Measurements from ENCODE around the gene DYRK1A.

DNA sequence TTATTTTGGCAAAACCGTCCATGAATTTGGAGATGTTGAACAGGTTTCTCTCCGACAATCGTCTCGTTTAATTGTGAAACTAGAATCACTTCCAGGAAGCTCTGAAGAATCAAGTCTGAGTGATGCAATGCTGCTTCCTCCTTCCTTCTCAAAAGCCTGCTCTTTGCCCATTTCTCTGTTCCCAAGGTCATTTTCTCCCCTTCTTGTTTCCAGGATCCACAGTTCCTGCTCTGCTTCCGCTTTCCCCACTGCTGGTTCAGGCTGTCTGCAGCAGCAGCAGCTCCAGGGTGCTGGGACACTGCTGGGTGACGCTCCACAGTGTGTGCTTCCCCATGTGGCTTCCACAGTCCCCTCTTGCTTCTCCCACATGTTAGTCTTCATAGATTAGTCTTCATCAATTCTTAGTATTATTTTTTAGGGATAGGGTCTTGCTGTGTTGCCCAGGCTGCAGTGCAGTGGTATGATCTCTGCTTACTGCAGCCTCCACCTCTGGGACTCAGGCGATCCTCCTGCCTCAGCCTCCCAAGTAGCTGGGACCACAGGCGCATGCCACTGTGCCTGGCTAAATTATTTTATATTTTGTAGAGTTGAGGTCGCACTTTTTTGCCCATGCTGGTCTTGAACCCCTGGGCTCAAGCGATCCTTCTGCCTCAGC is 156.2 kb downstream of the DYRK1A start:
- TF ChIP-seq, protein P1, sequence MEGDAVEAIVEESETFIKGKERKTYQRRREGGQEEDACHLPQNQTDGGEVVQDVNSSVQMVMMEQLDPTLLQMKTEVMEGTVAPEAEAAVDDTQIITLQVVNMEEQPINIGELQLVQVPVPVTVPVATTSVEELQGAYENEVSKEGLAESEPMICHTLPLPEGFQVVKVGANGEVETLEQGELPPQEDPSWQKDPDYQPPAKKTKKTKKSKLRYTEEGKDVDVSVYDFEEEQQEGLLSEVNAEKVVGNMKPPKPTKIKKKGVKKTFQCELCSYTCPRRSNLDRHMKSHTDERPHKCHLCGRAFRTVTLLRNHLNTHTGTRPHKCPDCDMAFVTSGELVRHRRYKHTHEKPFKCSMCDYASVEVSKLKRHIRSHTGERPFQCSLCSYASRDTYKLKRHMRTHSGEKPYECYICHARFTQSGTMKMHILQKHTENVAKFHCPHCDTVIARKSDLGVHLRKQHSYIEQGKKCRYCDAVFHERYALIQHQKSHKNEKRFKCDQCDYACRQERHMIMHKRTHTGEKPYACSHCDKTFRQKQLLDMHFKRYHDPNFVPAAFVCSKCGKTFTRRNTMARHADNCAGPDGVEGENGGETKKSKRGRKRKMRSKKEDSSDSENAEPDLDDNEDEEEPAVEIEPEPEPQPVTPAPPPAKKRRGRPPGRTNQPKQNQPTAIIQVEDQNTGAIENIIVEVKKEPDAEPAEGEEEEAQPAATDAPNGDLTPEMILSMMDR (IDR thresholded peaks at IDR 0.05), result no peak
- TF ChIP-seq POLR2AphosphoS5 (IDR thresholded peaks at IDR 0.05) (no peak), POLR2A (IDR thresholded peaks at IDR 0.05) (no peak)

Measured in suprapubic skin (tissue), 4 donors.